NT2/D1 (cell line): ENCODE data around the gene SH2D6.

ENCODE experiments used
- DNase-seq: peaks from one replicate; pipeline ENCODE4 v3.0.0-alpha.2; 2011; ENCODE audit warnings: low read depth, low spot score
- H3K27me3 ChIP-seq: 2 replicates; pipeline ENCODE4 v1.6.0; 2011; ENCODE audit warnings: mild to moderate bottlenecking; ENCODE audit not compliant: insufficient read length, insufficient read depth
- H3K36me3 ChIP-seq: 2 replicates; pipeline ENCODE4 v1.6.1; 2011; ENCODE audit warnings: mild to moderate bottlenecking, low read length, mixed read lengths; ENCODE audit not compliant: insufficient read depth, insufficient read length
- H3K4me1 ChIP-seq: 2 replicates; pipeline ENCODE4 v1.5.1; 2011; ENCODE audit not compliant: insufficient read depth, insufficient read length
- H3K4me3 ChIP-seq: 2 replicates; pipeline ENCODE4 v1.5.1; 2011; ENCODE audit warnings: low read depth; ENCODE audit not compliant: insufficient read length
- H3K9ac ChIP-seq: 2 replicates; pipeline ENCODE4 v1.6.0; 2011; ENCODE audit warnings: low read depth; ENCODE audit not compliant: insufficient read length
- H3K9me3 ChIP-seq: 2 replicates; pipeline ENCODE4 v1.5.1; 2011; ENCODE audit warnings: mild to moderate bottlenecking, low read length; ENCODE audit not compliant: insufficient read depth
- SUZ12 ChIP-seq: IDR thresholded peaks from 2 replicates; pipeline ENCODE4 v1.6.1; 2011; ENCODE audit not compliant: insufficient read length, insufficient read depth; ENCODE audit errors: extremely low read depth
- YY1 ChIP-seq: IDR thresholded peaks from 2 replicates; pipeline ENCODE4 v1.6.1; 2011; ENCODE audit not compliant: insufficient read length, insufficient read depth
- ZNF274 ChIP-seq: IDR thresholded peaks from 2 replicates; pipeline ENCODE4 v1.6.1; 2011; ENCODE audit warnings: mild to moderate bottlenecking, low read depth, low read length

SH2D6 gene

GRCh38 chr2:85468704-85469349 lies 50.3 kb downstream of the SH2D6 start:
- Histone ChIP-seq H3K27me3 (no peaks in the 10 kb centered on the region), H3K4me3 (no peak overlapping the region), H3K9me3 (no peaks in the 10 kb centered on the region), H3K9ac (no peak overlapping the region), H3K4me1 (peaks cover 2% of the 10 kb centered on the region), H3K36me3 (no peaks in the 10 kb centered on the region)
- TF ChIP-seq ZNF274, result no peak
- no peak for TF ChIP-seq YY1
- TF ChIP-seq SUZ12, result no peak
- DNase-seq, result peak; percentile 82

- no peaks in the 10 kb centered on the region for H3K36me3 ChIP-seq
- H3K27me3 ChIP-seq, result no peaks in the 10 kb centered on the region
- DNase-seq, result no peak
- no peak for TF ChIP-seq ZNF274
- TF ChIP-seq YY1, result no peak
- TF ChIP-seq SUZ12, result no peak
- no peaks in the 10 kb centered on the region for H3K9me3 ChIP-seq
- H3K4me3 ChIP-seq, result no peak overlapping the region
- H3K9ac ChIP-seq, result no peak overlapping the region
- peaks cover 2% of the 10 kb centered on the region for H3K4me1 ChIP-seq
Observed at GRCh38 chr2:85470850-85471800, 52.6 kb downstream of the SH2D6 start.

- Histone ChIP-seq H3K9me3 (no peaks in the 10 kb centered on the region), H3K4me1 (peaks cover 1% of the 10 kb centered on the region), H3K36me3 (no peaks in the 10 kb centered on the region), H3K27me3 (no peaks in the 10 kb centered on the region), H3K9ac (no peak overlapping the region), H3K4me3 (no peak overlapping the region)
- TF ChIP-seq SUZ12 (no peak), YY1 (no peak), ZNF274 (no peak)
- no peak for DNase-seq
Observed at GRCh38 chr2:85472261-85472660, 53.7 kb downstream of the SH2D6 start.

GRCh38 chr2:85475799-85476490 lies 57.4 kb downstream of the SH2D6 start:
- Histone ChIP-seq H3K4me3 (no peak overlapping the region), H3K9me3 (no peaks in the 10 kb centered on the region), H3K4me1 (no peaks in the 10 kb centered on the region), H3K9ac (no peak overlapping the region), H3K36me3 (no peaks in the 10 kb centered on the region), H3K27me3 (no peaks in the 10 kb centered on the region)
- no peak for DNase-seq
- no peak for TF ChIP-seq SUZ12
- no peak for TF ChIP-seq YY1
- no peak for TF ChIP-seq ZNF274

- no peaks in the 10 kb centered on the region for H3K4me1 ChIP-seq
- no peaks in the 10 kb centered on the region for H3K9me3 ChIP-seq
- H3K9ac ChIP-seq, result no peak overlapping the region
- H3K36me3 ChIP-seq, result no peaks in the 10 kb centered on the region
- no peak for DNase-seq
- H3K4me3 ChIP-seq, result no peak overlapping the region
- TF ChIP-seq ZNF274 (no peak), YY1 (no peak), SUZ12 (no peak)
- no peaks in the 10 kb centered on the region for H3K27me3 ChIP-seq
Observed at GRCh38 chr2:85476624-85477023, 58.1 kb downstream of the SH2D6 start.

GRCh38 chr2:85477884-85478283 lies 59.4 kb downstream of the SH2D6 start:
- H3K36me3 ChIP-seq, result no peaks in the 10 kb centered on the region
- no peak overlapping the region for H3K4me3 ChIP-seq
- no peaks in the 10 kb centered on the region for H3K27me3 ChIP-seq
- no peaks in the 10 kb centered on the region for H3K9me3 ChIP-seq
- H3K9ac ChIP-seq, result no peak overlapping the region
- no peaks in the 10 kb centered on the region for H3K4me1 ChIP-seq
- DNase-seq, result no peak
- TF ChIP-seq SUZ12 (no peak), YY1 (no peak), ZNF274 (no peak)
